PC-3 (cell line): ENCODE results near the gene ZDHHC7. TPM values are rescaled to one million over a fixed set of nuclear protein-coding genes. Genes with fewer than 3 reads are reported as not detected.

Source experiments
- ATAC-seq: fragments of 200-7000 bp; cut with Tn5 transposase; 2 replicates; pipeline ENCODE4 v1.9.1; 2020; ENCODE audit warnings: mild to moderate bottlenecking, moderate library complexity
- Bru-seq: library from RNA; stranded (reverse); fragments of 400-500 nt; gene quantifications from one replicate; lab custom pipeline; 2021; lab: Mats Ljungman, UMichigan
- BruChase-seq, 2 experiments: library from RNA; stranded (reverse); fragments of 400-500 nt; gene quantifications; one replicate each; lab custom pipeline; 2021; lab: Mats Ljungman, UMichigan
- BruUV-seq: library from RNA; stranded (reverse); fragments of 400-500 nt; replicated peaks from 2 replicates; lab custom pipeline; 2021; lab: Mats Ljungman, UMichigan
- CTCF ChIA-PET: fragments of 300-600 bp; sonication (Branson Sonifier 250); formaldehyde crosslinking; loops from one replicate; lab custom pipeline; 2022; ENCODE audit warnings: antibody characterized with exemption; lab: Charles Lee
- POLR2A ChIA-PET: fragments of 300-600 bp; sonication (Branson Sonifier 250); formaldehyde crosslinking; loops from one replicate; lab custom pipeline; 2022; ENCODE audit warnings: antibody characterized with exemption; ENCODE audit not compliant: unreplicated experiment; lab: Charles Lee
- DNase-seq: peaks from one replicate; pipeline ENCODE4 v3.0.0-alpha.2; 2015
- H2AFZ ChIP-seq: fragments of 300-600 bp; sonication (generic); 2 replicates; pipeline ENCODE4 v1.6.0; 2016; ENCODE audit warnings: antibody characterized with exemption, low read length
- H3F3A ChIP-seq: fragments of 300-600 bp; sonication (generic); one replicate; pipeline ENCODE4 v1.6.0; 2017; ENCODE audit warnings: antibody characterized with exemption, low read length, control low read depth, mild to moderate bottlenecking; ENCODE audit not compliant: unreplicated experiment
- H3K27ac ChIP-seq: fragments of 300-600 bp; sonication (generic); 2 replicates; pipeline ENCODE4 v1.5.1; 2016; ENCODE audit warnings: mild to moderate bottlenecking, low read length
- H3K27me3 ChIP-seq: fragments of 300-600 bp; sonication (generic); 2 replicates; pipeline ENCODE4 v1.6.1; 2016; ENCODE audit warnings: low read length, mixed read lengths
- H3K36me3 ChIP-seq: fragments of 300-600 bp; sonication (generic); 2 replicates; pipeline ENCODE4 v1.6.1; 2016; ENCODE audit warnings: low read depth, mixed run types, low read length, mixed read lengths
- H3K4me1 ChIP-seq: fragments of 300-600 bp; sonication (generic); 2 replicates; pipeline ENCODE4 v1.5.1; 2016; ENCODE audit warnings: low read length; ENCODE audit not compliant: insufficient read depth
- H3K4me2 ChIP-seq: fragments of 300-600 bp; sonication (generic); 2 replicates; pipeline ENCODE4 v1.6.0; 2016; ENCODE audit warnings: low read length
- H3K4me3 ChIP-seq: fragments of 300-600 bp; sonication (generic); 2 replicates; pipeline ENCODE4 v1.5.1; 2016; ENCODE audit warnings: mild to moderate bottlenecking, low read length, mixed read lengths
- H3K79me2 ChIP-seq: fragments of 300-600 bp; sonication (generic); 2 replicates; pipeline ENCODE4 v1.6.1; 2017; ENCODE audit warnings: low read length, mixed read lengths
- H3K9ac ChIP-seq: fragments of 300-600 bp; sonication (generic); 2 replicates; pipeline ENCODE4 v1.6.0; 2016; ENCODE audit warnings: mild to moderate bottlenecking, low read length
- H3K9me2 ChIP-seq: fragments of 300-600 bp; sonication (generic); replicated peaks from 2 replicates; pipeline ENCODE4 v1.6.1; 2016; ENCODE audit warnings: mixed run types, low read length, mixed read lengths
- H3K9me3 ChIP-seq: fragments of 300-600 bp; sonication (generic); 2 replicates; pipeline ENCODE4 v1.6.1; 2016; ENCODE audit warnings: low read length, mixed read lengths
- H4K20me1 ChIP-seq: fragments of 300-600 bp; sonication (generic); 2 replicates; pipeline ENCODE4 v1.6.1; 2016; ENCODE audit warnings: low read length, mixed read lengths
- EZH2 ChIP-seq: fragments of 300-600 bp; sonication (generic); IDR thresholded peaks from one replicate; pipeline ENCODE4 v1.6.1; 2017; ENCODE audit warnings: antibody characterized with exemption, mild to moderate bottlenecking, low read length; ENCODE audit not compliant: unreplicated experiment
- EZH2phosphoT487 ChIP-seq: fragments of 300-600 bp; sonication (generic); IDR thresholded peaks from 2 replicates; pipeline ENCODE4 v1.6.1; 2018; ENCODE audit warnings: mild to moderate bottlenecking, antibody characterized with exemption, low read length, borderline replicate concordance
- intact Hi-C: fragments of 100-400 bp; cut with micrococcal nuclease; formaldehyde crosslinking; loops from 2 replicates; pipeline ENCODE4 v1.9.0; 2023
- long read RNA-seq: library from polyadenylated mRNA; unstranded; transcript quantifications from one replicate; pipeline ENCODE4 v2.0.0, GENCODE V29; 2021; ENCODE audit not compliant: unreplicated experiment
- total RNA-seq: library from RNA; depleted of rRNA; stranded (reverse); fragments of >200 nt; gene quantifications from 2 replicates; pipeline ENCODE4 v1.2.3, GENCODE V29; 2014; rRNA removed
- TF ChIP-seq, protein P1 (sequence below): fragments of 300-600 bp; sonication (generic); conservative IDR thresholded peaks from 2 replicates; pipeline ENCODE4 v1.5.1; 2017; ENCODE audit warnings: antibody characterized with exemption, low read depth, mild to moderate bottlenecking, low read length

Gene ZDHHC7, protein sequence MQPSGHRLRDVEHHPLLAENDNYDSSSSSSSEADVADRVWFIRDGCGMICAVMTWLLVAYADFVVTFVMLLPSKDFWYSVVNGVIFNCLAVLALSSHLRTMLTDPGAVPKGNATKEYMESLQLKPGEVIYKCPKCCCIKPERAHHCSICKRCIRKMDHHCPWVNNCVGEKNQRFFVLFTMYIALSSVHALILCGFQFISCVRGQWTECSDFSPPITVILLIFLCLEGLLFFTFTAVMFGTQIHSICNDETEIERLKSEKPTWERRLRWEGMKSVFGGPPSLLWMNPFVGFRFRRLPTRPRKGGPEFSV
- total RNA-seq (37.0 and 42.1 TPM in 2 replicates), Bru-seq, nascent RNA (percentile 83 among the genes with signal in this experiment), BruChase-seq, experiment 1, labeled RNA remaining after a 6-hour chase (percentile 89 among the genes with signal in this experiment), BruChase-seq, experiment 2, labeled RNA remaining after a 2-hour chase (percentile 84 among the genes with signal in this experiment)
- long read RNA-seq, transcript ZDHHC7-205 (5 exons, 582 nt) = minor isoform, 29 of 203 reads
- long read RNA-seq, transcript ZDHHC7-201 (8 exons, 3,442 nt) = major isoform, 38 of 203 reads
- long read RNA-seq, transcript ZDHHC7-203 (9 exons, 1,488 nt) = major isoform, 38 of 203 reads
- long read RNA-seq, partial matches to known transcripts = 51 of 203 reads
- long read RNA-seq, other reads (novel, unspliced or antisense) = 45 of 203 reads

DNA sequence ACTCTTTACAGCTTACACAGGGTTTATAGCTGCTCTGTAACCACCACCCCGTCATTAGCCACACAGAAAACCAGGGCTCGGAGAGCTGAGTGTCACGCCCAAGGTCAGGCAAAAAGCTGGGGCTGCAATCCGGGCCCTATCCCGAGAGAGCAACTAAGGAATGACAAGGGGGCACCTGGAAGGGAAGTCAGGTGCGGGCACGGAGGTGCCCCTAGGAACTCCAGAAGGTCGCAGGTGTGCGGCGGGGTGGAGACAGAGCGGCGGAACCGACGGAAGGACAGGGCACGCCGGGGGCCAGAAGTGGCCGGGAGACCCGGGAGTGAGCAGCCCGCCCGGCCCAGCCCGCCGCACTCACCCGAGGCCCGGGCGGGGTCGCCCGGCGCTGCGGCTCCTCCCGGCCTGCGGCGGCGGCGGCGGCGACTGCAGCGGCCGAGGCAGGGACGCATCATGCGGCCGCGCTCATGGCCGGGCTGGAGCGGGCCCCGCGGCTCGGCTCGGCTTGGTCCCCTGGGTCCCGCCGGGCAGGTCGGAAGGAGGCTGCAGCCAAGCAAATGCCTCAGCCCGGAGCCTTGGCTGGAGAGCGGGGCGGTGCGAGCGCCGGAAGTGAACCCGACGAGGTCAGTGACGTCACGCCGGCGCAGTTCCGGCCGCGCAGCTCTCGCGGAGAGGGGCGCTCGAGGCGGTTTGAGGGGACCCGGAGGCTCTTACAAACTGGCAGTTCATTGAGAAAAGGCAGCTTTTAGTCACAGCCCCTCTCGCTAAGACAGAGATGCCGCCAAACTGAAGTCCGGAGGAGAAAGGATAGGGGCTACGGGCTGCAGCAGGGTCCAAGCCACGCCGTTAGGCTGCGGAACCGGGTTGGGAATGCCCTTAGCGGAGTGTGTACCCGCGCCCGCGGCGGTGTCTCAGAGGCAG, at the start of gene ZDHHC7:
ZDHHC7 (minus strand) TSS at position 605 of the 915 bp plus-strand sequence. CDS start 20,917 bp downstream, outside the sequence.
- CTCF ChIA-PET = interaction anchor here (0.6 to 1.5 kb wide), 4 partner anchors 18 to 165 kb away, joined by 3 to 5 read pairs (median 4); no protein-coding TSS in a partner anchor
- no peaks in the 10 kb centered on the region for H3F3A ChIP-seq
- POLR2A ChIA-PET = interaction anchor here (0.7 kb wide), 2 partner anchors 16 to 20 kb away, joined by 3 to 6 read pairs; partner anchors contain the start of gene KIAA0513
- TF ChIP-seq EZH2phosphoT487 (no peak), EZH2 (no peak)
- TF ChIP-seq, protein P1, sequence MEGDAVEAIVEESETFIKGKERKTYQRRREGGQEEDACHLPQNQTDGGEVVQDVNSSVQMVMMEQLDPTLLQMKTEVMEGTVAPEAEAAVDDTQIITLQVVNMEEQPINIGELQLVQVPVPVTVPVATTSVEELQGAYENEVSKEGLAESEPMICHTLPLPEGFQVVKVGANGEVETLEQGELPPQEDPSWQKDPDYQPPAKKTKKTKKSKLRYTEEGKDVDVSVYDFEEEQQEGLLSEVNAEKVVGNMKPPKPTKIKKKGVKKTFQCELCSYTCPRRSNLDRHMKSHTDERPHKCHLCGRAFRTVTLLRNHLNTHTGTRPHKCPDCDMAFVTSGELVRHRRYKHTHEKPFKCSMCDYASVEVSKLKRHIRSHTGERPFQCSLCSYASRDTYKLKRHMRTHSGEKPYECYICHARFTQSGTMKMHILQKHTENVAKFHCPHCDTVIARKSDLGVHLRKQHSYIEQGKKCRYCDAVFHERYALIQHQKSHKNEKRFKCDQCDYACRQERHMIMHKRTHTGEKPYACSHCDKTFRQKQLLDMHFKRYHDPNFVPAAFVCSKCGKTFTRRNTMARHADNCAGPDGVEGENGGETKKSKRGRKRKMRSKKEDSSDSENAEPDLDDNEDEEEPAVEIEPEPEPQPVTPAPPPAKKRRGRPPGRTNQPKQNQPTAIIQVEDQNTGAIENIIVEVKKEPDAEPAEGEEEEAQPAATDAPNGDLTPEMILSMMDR = no peak
- H3K27ac ChIP-seq = peak within 1 kb of the TSS; percentile 86
- peak within 1 kb of the TSS; percentile 91 for H2AFZ ChIP-seq
- intact Hi-C loops = loop anchor here (2.0 to 5.0 kb wide), 4 partner anchors 16 to 76 kb away; no protein-coding TSS in a partner anchor
- no peaks in the 10 kb centered on the region for H3K9me2 ChIP-seq
- H3K4me1 ChIP-seq = peaks cover 4% of the 10 kb centered on the region
- no TSS peak for BruUV-seq
- no peaks in the 10 kb centered on the region for H3K9me3 ChIP-seq
- H3K79me2 ChIP-seq = peaks cover 48% of the 10 kb centered on the region
- peaks cover 3% of the 10 kb centered on the region; the same call in 1 of the 2 replicates for H3K36me3 ChIP-seq
- ATAC-seq (peak; percentile 84), DNase-seq (peak; percentile 75)
- H3K9ac ChIP-seq = peak within 1 kb of the TSS; percentile 99
- no peaks in the 10 kb centered on the region for H3K27me3 ChIP-seq
- 0 out of 2 replicates have a peak, but pooled peaks cover 8% of the 10 kb centered on the region for H4K20me1 ChIP-seq
- peak within 1 kb of the TSS; percentile 98 for H3K4me3 ChIP-seq
- peak within 1 kb of the TSS; percentile 95 for H3K4me2 ChIP-seq

DNA sequence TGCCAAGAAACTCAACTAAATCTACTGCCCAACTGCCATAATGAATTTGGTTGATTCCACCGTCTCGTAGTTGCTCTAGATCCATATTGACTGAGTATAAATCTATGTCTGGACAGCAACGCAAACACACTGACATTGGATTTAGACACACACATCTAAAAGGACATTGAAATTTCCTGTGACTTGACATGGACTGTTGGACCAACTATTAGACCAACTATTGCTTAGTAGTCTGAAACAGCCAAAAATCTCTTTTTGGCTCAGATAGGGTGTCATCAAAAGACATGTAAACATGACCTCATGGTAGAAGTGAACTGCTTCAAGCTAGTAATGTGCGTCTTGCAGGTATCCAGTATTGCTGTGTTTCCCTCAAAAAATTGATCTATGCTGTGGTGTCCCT, 47.6 kb upstream of the ZDHHC7 start:
- Histone ChIP-seq H3K9me2 (no peaks in the 10 kb centered on the region), H3K9me3 (no peaks in the 10 kb centered on the region), H3K4me1 (peaks cover 16% of the 10 kb centered on the region), H3K4me2 (no peak overlapping the region), H3K36me3 (no peaks in the 10 kb centered on the region), H3K79me2 (no peaks in the 10 kb centered on the region), H3F3A (no peaks in the 10 kb centered on the region), H4K20me1 (no peaks in the 10 kb centered on the region), H3K9ac (no peak overlapping the region), H3K4me3 (no peak overlapping the region), H2AFZ (no peak overlapping the region), H3K27me3 (no peaks in the 10 kb centered on the region), H3K27ac (no peak overlapping the region)
- ChIA-PET CTCF (no interaction called here), POLR2A (no interaction called here)
- BruUV-seq = no TSS peak
- TF ChIP-seq EZH2phosphoT487 (no peak), EZH2 (no peak)
- TF ChIP-seq, protein P1 = no peak
- intact Hi-C loops = no loop called here
- DNase-seq (no peak), ATAC-seq (no peak)
